GM18505 (cell line): ENCODE data around the gene SEMA5A.

ENCODE experiments used
- ATAC-seq: cut with Tn5 transposase; IDR thresholded peaks from one replicate; pipeline ENCODE4 v1.9.1; 2021; ENCODE audit not compliant: unreplicated experiment
- POLR2A ChIP-seq: IDR thresholded peaks from 4 replicates; pipeline ENCODE4 v1.6.1; 2011; ENCODE audit warnings: borderline replicate concordance; ENCODE audit not compliant: insufficient read depth, insufficient read length; ENCODE audit errors: extremely low read depth

SEMA5A gene

GRCh38 chr5:9467199-9468059 lies 78.4 kb downstream of the SEMA5A start:
- ATAC-seq = no peak
- no peak for TF ChIP-seq POLR2A

- no peak for ATAC-seq
- TF ChIP-seq POLR2A = no peak
These were observed 79.2 kb downstream of the SEMA5A start for GRCh38 chr5:9466697-9467096.

GRCh38 chr5:9464478-9464877 lies 81.4 kb downstream of the SEMA5A start:
- TF ChIP-seq POLR2A = no peak
- no peak for ATAC-seq

- no peak for ATAC-seq
- no peak for TF ChIP-seq POLR2A
These were observed 83.8 kb downstream of the SEMA5A start for GRCh38 chr5:9462109-9462508.

- TF ChIP-seq POLR2A = no peak
- no peak for ATAC-seq
These were observed 84.8 kb downstream of the SEMA5A start for GRCh38 chr5:9460885-9461645.

- no peak for TF ChIP-seq POLR2A
These were observed 89.3 kb downstream of the SEMA5A start for GRCh38 chr5:9456435-9457042.

GRCh38 chr5:9455826-9456434 lies 89.9 kb downstream of the SEMA5A start:
- TF ChIP-seq POLR2A = no peak
- no peak for ATAC-seq

More at GRCh38 chr5:9456435-9457042, 89.3 kb downstream of the SEMA5A start:
- ATAC-seq = no peak

DNA sequence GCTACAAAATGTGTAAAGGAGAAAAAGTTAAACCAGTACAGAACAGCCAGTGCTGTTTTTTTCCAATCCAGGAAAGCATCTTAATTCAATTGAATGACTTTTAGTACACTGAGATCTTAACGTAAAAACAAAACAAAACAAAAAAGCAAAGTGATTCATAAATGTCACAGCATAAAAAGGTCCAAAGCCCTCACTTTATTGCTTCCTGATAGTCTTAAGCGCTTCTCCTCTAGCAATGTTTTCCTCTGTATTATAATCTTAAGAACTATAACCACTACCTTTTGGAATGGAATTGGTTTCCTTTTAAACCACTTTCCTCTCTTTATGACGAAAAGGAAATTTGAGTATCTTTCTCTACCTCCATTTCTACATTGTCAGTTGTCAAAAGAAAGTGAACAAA lies 91.4 kb downstream of the SEMA5A start:
- ATAC-seq = no peak
- no peak for TF ChIP-seq POLR2A

DNA sequence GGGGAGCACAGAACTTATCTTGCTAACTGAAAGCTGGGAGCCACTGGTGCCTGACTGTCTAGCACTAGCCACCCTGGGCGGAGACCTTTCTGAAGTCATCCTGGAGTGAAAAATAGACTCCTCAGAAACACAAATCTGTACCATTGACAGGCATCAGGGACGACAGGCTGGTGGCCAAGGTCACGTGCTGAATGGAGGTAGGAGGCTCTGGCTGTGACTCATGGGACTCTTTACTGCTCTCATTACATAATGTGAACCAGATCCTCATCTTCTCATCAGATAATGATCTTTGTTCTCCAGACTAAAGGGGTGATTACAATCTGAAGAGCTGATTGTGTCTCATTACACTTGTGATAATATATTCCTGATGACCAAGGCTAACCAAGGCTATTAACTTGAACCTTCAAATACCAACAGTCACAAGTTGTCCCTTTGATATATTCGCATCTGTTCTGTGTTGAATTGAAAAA lies 91.8 kb downstream of the SEMA5A start:
- no peak for ATAC-seq
- no peak for TF ChIP-seq POLR2A

- ATAC-seq = no peak
- no peak for TF ChIP-seq POLR2A
These were observed 92.3 kb downstream of the SEMA5A start for GRCh38 chr5:9453480-9454011.

GRCh38 chr5:9452181-9452580 lies 93.7 kb downstream of the SEMA5A start:
- no peak for TF ChIP-seq POLR2A
- ATAC-seq = no peak

DNA sequence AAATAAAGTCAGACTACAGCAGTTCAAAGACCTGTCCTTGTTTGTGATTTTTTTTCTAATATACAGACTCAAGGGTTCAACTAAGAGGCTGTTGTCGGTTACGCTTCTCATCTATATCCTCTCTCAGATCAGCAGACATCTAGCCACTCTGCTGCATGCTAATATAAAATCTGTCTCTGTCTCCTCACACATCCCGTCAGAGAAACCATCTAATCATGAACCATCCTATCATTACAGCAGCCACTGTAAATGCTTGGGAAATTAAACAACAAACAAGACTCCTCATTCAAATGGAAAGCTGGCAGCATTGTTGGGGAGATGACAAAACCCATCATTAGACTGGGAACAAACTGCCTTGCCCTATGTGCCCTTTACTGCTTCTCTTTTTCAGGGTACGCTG lies 94.8 kb downstream of the SEMA5A start:
- no peak for ATAC-seq
- no peak for TF ChIP-seq POLR2A

DNA sequence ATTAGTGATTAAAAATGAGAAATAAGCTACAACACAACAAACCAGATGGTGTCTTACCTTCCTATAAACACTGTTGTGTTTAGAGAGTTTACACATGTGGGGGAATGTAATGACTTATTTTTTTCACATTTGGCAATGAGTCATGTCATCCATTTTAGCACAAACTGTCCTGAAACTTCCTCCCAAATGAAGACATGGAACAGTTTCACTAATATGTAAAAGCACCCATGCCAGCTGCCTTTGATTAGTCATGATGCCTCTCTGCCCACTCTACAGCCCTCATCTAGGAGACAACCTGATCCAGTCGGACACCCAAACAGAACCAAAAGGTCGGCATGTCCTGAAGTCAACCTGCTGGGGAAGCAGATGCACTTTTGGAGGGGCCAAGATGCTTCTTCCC lies 98.2 kb downstream of the SEMA5A start:
- ATAC-seq = no peak
- no peak for TF ChIP-seq POLR2A

DNA sequence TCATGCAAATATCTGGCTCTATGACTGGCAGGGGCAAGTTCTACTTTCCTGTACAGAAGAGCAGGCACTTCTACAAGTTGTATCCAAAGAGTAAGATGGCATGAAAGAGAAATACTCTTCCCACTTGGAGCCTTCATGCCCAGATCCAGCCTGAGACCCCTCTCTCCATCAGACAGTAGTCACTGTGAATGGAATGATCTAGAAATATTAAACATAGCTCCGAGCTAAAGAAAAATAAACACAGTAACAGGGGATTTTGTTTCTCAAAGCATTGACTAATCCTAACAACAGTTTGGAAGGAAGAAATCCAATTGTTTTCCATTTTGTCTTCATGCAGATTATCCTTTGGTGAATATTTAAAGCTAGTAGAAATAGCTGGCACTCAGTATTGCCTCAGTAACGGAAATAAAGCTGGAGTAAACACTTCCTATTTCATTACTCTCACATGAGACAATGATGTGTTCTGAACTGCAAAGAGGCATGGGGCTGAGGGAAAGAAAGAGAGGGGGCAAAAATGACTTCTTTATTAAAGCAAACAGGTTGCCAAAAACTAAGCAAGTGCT lies 100.0 kb downstream of the SEMA5A start:
- no peak for ATAC-seq
- TF ChIP-seq POLR2A = no peak
